A673 (cell line): ENCODE measurements around the gene C2.

Source experiments
- EZH2 ChIP-seq: fragments of 200-600 bp; sonication (generic); IDR thresholded peaks from 2 replicates; pipeline ENCODE4 v1.6.1; 2017; ENCODE audit warnings: borderline replicate concordance, low read depth, mild to moderate bottlenecking, mixed read lengths, antibody characterized with exemption, low read length; ENCODE audit not compliant: poor library complexity, severe bottlenecking
- TF ChIP-seq, protein P1 (sequence below): fragments of 300-800, 200-600 bp; sonication (generic); conservative IDR thresholded peaks from 2 replicates; pipeline ENCODE4 v1.5.1; 2017; ENCODE audit warnings: low read depth, mild to moderate bottlenecking, antibody characterized with exemption, low read length, moderate library complexity, mixed read lengths

DNA sequence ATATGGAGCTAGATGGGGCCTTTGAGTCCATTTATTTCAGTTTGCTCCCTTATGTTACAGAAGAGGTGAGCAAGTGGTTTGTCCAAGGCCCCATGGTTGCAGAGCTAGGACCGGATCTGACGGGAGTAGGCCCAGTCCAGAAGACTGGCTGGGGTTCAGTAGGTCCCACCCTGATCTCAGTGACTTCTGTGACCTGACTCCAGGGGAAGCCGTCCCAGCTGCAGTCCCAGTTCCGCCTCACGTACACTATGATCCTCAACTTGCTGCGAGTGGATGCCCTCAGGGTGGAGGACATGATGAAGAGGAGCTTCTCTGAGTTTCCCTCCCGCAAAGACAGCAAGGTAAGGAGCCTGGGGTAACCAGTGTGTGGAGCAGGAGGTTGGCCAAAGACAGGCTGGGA lies 39.0 kb downstream of the C2 start:
- TF ChIP-seq, protein P1, sequence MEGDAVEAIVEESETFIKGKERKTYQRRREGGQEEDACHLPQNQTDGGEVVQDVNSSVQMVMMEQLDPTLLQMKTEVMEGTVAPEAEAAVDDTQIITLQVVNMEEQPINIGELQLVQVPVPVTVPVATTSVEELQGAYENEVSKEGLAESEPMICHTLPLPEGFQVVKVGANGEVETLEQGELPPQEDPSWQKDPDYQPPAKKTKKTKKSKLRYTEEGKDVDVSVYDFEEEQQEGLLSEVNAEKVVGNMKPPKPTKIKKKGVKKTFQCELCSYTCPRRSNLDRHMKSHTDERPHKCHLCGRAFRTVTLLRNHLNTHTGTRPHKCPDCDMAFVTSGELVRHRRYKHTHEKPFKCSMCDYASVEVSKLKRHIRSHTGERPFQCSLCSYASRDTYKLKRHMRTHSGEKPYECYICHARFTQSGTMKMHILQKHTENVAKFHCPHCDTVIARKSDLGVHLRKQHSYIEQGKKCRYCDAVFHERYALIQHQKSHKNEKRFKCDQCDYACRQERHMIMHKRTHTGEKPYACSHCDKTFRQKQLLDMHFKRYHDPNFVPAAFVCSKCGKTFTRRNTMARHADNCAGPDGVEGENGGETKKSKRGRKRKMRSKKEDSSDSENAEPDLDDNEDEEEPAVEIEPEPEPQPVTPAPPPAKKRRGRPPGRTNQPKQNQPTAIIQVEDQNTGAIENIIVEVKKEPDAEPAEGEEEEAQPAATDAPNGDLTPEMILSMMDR, result no peak
- no peak for TF ChIP-seq EZH2
